Muscle layer of colon (tissue), 2 donors: Measurements from ENCODE around the gene TICAM2.

Experiments
- H3K27ac ChIP-seq: one replicate; pipeline ENCODE4 v1.7.0; 2013; ENCODE audit warnings: low read depth, mild to moderate bottlenecking, low read length, moderate library complexity
- H3K27me3 ChIP-seq, 2 donors: one replicate each; pipeline ENCODE4 v1.7.0; 2013; ENCODE audit warnings: low read length in 2 of 2, mild to moderate bottlenecking in 2 of 2; ENCODE audit not compliant: insufficient read depth in 2 of 2, control insufficient read depth in 1 of 2
- H3K36me3 ChIP-seq: one replicate; pipeline ENCODE4 v1.7.0; 2013; ENCODE audit warnings: mild to moderate bottlenecking, low read length; ENCODE audit not compliant: insufficient read depth
- H3K4me1 ChIP-seq: one replicate; pipeline ENCODE4 v1.7.0; 2013; ENCODE audit warnings: mild to moderate bottlenecking, low read length; ENCODE audit not compliant: insufficient read depth
- H3K4me3 ChIP-seq, 2 donors: one replicate each; pipeline ENCODE4 v1.7.0; 2013; ENCODE audit warnings: low read length in 2 of 2, low read depth in 1 of 2, mild to moderate bottlenecking in 1 of 2, moderate library complexity in 1 of 2
- H3K9ac ChIP-seq: one replicate; pipeline ENCODE4 v1.7.0; 2013; ENCODE audit warnings: low read length
- H3K9me3 ChIP-seq: one replicate; pipeline ENCODE4 v1.7.0; 2013; ENCODE audit warnings: mild to moderate bottlenecking, low read length
- donor health status: abdominal sarcoma.
- donor health status: Adenocarcinoma of cecum.

The TICAM2 gene

GRCh38 chr5:115583474-115583873 lies 18.8 kb downstream of the TICAM2 start:
- Histone ChIP-seq H3K27ac (no peak overlapping the region), H3K27me3 (no peaks in the 10 kb centered on the region), H3K9ac (no peak overlapping the region), H3K4me3 (no peak overlapping the region), H3K4me1 (no peaks in the 10 kb centered on the region), H3K9me3 (no peaks in the 10 kb centered on the region), H3K36me3 (no peaks in the 10 kb centered on the region)

DNA sequence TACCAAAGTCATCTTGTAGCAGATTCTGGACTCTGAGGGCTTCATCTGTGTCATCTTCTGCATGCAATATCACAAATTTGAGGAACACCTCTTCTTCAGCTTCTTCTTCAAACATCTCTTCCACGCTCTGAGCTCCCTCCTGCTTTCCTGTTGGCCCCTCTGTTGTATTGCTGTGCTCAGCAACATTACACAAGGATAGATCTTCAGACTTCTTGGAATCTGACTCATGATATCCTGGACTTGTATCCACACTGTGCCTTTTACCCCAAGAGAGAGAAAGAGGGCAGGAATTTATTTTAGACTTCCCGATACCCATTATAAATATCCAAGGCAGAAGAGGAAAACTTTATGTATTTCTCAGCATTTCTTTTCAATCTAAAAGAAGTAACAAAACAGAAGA lies 21.3 kb downstream of the TICAM2 start:
- no peaks in the 10 kb centered on the region for H3K4me1 ChIP-seq
- no peak overlapping the region for H3K27ac ChIP-seq
- H3K27me3 ChIP-seq, result no peaks in the 10 kb centered on the region
- no peaks in the 10 kb centered on the region for H3K9me3 ChIP-seq
- no peak overlapping the region for H3K4me3 ChIP-seq
- H3K36me3 ChIP-seq, result no peaks in the 10 kb centered on the region
- H3K9ac ChIP-seq, result no peak overlapping the region

DNA sequence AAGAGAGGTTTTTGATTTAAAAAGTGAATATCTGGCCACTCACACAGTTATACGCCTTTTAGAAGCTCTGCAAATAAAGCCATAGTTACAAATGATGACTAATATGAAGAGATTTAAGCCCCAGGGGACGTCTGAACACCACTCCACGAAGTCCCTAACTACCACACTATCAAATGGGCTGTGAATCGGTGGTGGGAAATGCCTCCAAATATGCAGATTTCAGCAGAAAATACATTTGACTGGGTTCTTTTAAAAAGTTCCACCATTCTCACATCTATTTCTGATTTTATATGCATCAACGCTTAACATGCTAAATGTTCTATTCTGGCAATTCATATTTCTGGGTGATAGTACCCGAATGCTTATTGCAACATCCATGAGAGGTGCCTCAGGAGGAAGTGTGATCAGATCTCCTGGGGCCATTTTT lies 22.5 kb downstream of the TICAM2 start:
- no peaks in the 10 kb centered on the region for H3K27me3 ChIP-seq
- H3K27ac ChIP-seq, result no peak overlapping the region
- no peak overlapping the region for H3K9ac ChIP-seq
- H3K4me1 ChIP-seq, result no peaks in the 10 kb centered on the region
- H3K4me3 ChIP-seq, result no peak overlapping the region
- no peaks in the 10 kb centered on the region for H3K36me3 ChIP-seq
- no peaks in the 10 kb centered on the region for H3K9me3 ChIP-seq

GRCh38 chr5:115579216-115579615 lies 23.1 kb downstream of the TICAM2 start:
- Histone ChIP-seq H3K36me3 (no peaks in the 10 kb centered on the region), H3K4me3 (no peak overlapping the region), H3K9ac (no peak overlapping the region), H3K27me3 (no peaks in the 10 kb centered on the region), H3K4me1 (no peaks in the 10 kb centered on the region), H3K27ac (no peak overlapping the region), H3K9me3 (no peaks in the 10 kb centered on the region)

GRCh38 chr5:115578657-115579056 lies 23.6 kb downstream of the TICAM2 start:
- Histone ChIP-seq H3K9me3 (no peaks in the 10 kb centered on the region), H3K27me3 (no peaks in the 10 kb centered on the region), H3K27ac (no peak overlapping the region), H3K36me3 (no peaks in the 10 kb centered on the region), H3K9ac (no peak overlapping the region), H3K4me1 (no peaks in the 10 kb centered on the region), H3K4me3 (no peak overlapping the region)

DNA sequence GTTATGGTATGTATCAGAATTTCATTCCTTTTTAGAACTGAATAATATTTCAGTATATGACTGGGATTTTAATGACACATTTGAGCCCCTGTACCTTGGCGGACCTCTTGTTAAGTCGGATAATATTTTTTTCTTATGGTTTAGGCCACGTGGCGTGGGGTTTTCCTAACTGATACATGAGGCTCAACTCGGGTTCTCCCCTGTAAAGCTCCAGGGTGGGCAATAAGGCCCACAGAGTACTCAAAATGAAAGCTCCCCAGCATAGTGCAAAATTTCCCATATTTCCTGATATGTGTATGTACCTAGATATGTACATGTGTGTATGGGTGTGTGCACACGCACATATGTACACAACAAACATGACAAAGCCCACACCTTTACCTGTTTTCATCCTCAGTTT lies 24.5 kb downstream of the TICAM2 start:
- Histone ChIP-seq H3K9me3 (no peaks in the 10 kb centered on the region), H3K4me1 (no peaks in the 10 kb centered on the region), H3K36me3 (no peaks in the 10 kb centered on the region), H3K9ac (no peak overlapping the region), H3K27me3 (no peaks in the 10 kb centered on the region), H3K27ac (no peak overlapping the region), H3K4me3 (no peak overlapping the region)

GRCh38 chr5:115577329-115577728 lies 24.9 kb downstream of the TICAM2 start:
- H3K4me3 ChIP-seq, result no peak overlapping the region
- H3K9ac ChIP-seq, result no peak overlapping the region
- H3K4me1 ChIP-seq, result no peaks in the 10 kb centered on the region
- H3K9me3 ChIP-seq, result no peaks in the 10 kb centered on the region
- H3K36me3 ChIP-seq, result no peaks in the 10 kb centered on the region
- no peak overlapping the region for H3K27ac ChIP-seq
- no peaks in the 10 kb centered on the region for H3K27me3 ChIP-seq

DNA sequence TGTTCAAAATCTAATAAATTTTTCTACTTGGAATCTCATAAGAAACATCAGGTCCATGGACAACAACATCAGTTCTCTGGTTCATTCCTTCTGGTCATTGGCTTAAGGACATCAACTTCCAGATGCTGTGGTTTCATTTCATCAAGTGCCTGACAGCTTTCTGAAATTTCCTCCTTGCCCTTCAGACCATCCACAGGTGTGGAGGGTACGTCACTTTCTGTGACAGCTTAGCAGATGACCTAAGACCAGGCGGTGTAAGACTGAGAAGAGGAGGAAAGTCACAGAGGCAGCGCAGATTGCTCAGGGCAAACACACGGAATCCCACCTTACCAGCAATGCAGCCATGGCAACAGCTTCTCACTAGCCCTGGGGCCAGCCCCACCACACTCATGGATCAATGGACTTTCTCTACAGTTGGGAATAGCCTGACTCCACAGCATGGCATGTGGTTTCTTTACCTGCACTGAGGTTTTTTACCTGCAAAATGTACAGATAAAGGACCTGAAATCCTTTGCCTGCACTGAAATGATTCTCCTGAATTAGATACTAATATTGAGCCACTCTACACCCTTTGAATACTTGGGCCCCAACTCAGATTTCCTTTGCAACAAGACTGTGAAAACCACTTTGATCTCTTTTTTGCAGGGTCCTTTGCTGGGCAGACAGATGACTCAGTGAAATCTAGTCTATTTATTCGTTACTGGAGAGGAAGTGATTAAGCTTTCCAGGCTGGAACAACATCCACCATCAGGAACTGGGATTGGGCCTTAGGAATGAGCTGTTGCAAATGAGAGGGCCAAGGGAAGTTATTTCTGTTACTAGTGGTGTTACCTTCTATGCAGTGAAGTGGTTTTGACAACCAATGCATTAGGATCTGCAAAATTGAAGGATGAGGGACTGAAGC lies 26.9 kb downstream of the TICAM2 start:
- Histone ChIP-seq H3K4me3 (no peak overlapping the region), H3K36me3 (no peaks in the 10 kb centered on the region), H3K27me3 (no peaks in the 10 kb centered on the region), H3K27ac (no peak overlapping the region), H3K9ac (no peak overlapping the region), H3K4me1 (no peaks in the 10 kb centered on the region), H3K9me3 (no peaks in the 10 kb centered on the region)

GRCh38 chr5:115573133-115573532 lies 29.1 kb downstream of the TICAM2 start:
- no peaks in the 10 kb centered on the region for H3K9me3 ChIP-seq

GRCh38 chr5:115571441-115571878 lies 30.8 kb downstream of the TICAM2 start:
- Histone ChIP-seq H3K36me3 (no peaks in the 10 kb centered on the region), H3K4me3 (no peak overlapping the region), H3K9ac (no peak overlapping the region), H3K27me3 (no peaks in the 10 kb centered on the region), H3K9me3 (no peaks in the 10 kb centered on the region), H3K27ac (no peak overlapping the region), H3K4me1 (no peaks in the 10 kb centered on the region)

More at GRCh38 chr5:115573133-115573532, 29.1 kb downstream of the TICAM2 start:
- Histone ChIP-seq H3K4me3 (no peak overlapping the region), H3K27ac (no peak overlapping the region), H3K4me1 (no peaks in the 10 kb centered on the region), H3K9ac (no peak overlapping the region), H3K36me3 (no peaks in the 10 kb centered on the region), H3K27me3 (no peaks in the 10 kb centered on the region)

DNA sequence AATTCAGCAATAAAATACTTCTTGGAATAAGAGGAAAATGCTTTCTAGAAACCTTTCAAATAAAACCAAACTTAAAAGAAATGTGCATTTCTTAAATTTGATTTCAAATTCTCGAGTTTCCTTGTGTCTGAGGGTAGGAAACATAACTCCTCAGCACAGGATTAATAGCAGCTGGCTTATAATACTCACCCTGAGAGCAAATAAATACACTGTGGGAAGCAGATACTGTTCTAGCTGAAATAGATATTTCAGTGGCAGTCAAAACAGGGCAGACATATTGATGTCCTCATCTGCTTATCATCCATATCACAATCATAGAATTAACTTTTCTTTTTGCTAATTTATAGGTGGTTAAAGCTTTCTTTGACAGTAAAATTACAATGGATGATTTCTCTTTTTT lies 33.6 kb downstream of the TICAM2 start:
- Histone ChIP-seq H3K27ac (no peak overlapping the region), H3K9me3 (no peaks in the 10 kb centered on the region), H3K36me3 (no peaks in the 10 kb centered on the region), H3K27me3 (no peaks in the 10 kb centered on the region), H3K9ac (no peak overlapping the region), H3K4me1 (no peaks in the 10 kb centered on the region), H3K4me3 (no peak overlapping the region)

DNA sequence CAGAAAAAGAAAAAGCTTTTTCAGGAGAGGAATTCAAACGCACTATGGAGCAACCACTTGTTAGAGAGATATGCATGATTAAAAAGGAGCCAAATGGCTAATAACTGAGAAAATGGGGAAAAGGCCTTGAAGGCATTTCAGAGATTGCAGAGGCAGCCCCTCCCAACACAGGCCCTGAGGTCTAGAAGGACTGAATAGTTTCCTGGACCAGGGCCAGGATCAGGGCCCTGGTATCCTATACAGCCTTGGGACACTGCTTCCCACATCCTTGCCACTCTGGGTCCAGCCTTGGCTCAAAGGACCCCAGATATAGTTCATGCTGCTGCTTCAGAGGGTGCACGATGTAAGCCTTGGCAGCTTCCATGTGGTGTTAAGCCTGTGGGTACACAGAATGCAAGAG lies 37.0 kb downstream of the TICAM2 start:
- Histone ChIP-seq H3K36me3 (no peaks in the 10 kb centered on the region), H3K27me3 (no peaks in the 10 kb centered on the region), H3K9me3 (no peaks in the 10 kb centered on the region), H3K27ac (no peak overlapping the region), H3K4me1 (no peaks in the 10 kb centered on the region), H3K9ac (no peak overlapping the region), H3K4me3 (no peak overlapping the region)
